ENCODE data around the gene GPR155. TPM values are rescaled to one million over a fixed set of nuclear protein-coding genes. Genes with fewer than 3 reads are reported as not detected.
A peak's percentile ranks its signal among the peaks of the same experiment; 100 is the strongest.

Gene GPR155
- total and polyA plus RNA-seq, 2 experiments from 2014 or later, result 1.2 to 1.3 TPM

- Histone ChIP-seq H4K20me1 (replicated peaks; ENCODE audit: insufficient read depth) (no peaks in the 10 kb centered on the region), H3K4me3 (peak within 1 kb of the TSS; percentile 66), H3K4me2 (peak within 1 kb of the TSS; percentile 80), H3K36me3 (ENCODE audit: insufficient read depth) (no peaks in the 10 kb centered on the region), H3K9me2 (ENCODE audit: insufficient read depth) (no peaks in the 10 kb centered on the region), H2AFZ (peak within 1 kb of the TSS; percentile 98), H3K4me1 (ENCODE audit: insufficient read depth) (peaks cover 6% of the 10 kb centered on the region; the same call in 1 of the 2 replicates), H3K27me3 (ENCODE audit: insufficient read depth) (no peaks in the 10 kb centered on the region), H3K79me2 (replicated peaks; ENCODE audit: insufficient read depth) (peaks cover 29% of the 10 kb centered on the region), H3K27ac (ENCODE audit: low read depth) (peak within 1 kb of the TSS; percentile 46), H3F3A (replicated peaks; ENCODE audit: low read depth) (no peaks in the 10 kb centered on the region)
- Mint-ChIP-seq H3K4me3 (peak within 1 kb of the TSS; percentile 99), H3K36me3 (ENCODE audit: low read depth) (no peaks in the 10 kb centered on the region), H3K27ac (peak within 1 kb of the TSS; percentile 93), H3K9me3 (no peaks in the 10 kb centered on the region), H3K4me1 (peaks cover 3% of the 10 kb centered on the region; the same call in 2 of the 3 replicates), H3K27me3 (ENCODE audit: insufficient read depth, low read depth, poor library complexity) (no peaks in the 10 kb centered on the region)
- TF ChIP-seq ZNF462 (CRISPR knock-in tag; IDR thresholded peaks at IDR 0.05) (no peak), CTCF (conservative IDR thresholded peaks at IDR 0.05; ENCODE audit: low read depth in 2 of 2) (no peak), CREB1 (CRISPR knock-in tag; IDR thresholded peaks at IDR 0.05; ENCODE audit: low read depth) (peak; percentile 85), NANOG (IDR thresholded peaks at IDR 0.05; ENCODE audit: borderline replicate concordance) (no peak), STAT1 (IDR thresholded peaks at IDR 0.05; ENCODE audit: unreplicated experiment) (no peak), POLR2AphosphoS5 (IDR thresholded peaks at IDR 0.05; ENCODE audit: low read depth) (peak; percentile 71), ETS1 (IDR thresholded peaks at IDR 0.05) (peak; percentile 75; the same call in 1 of the 2 replicates)
- peak; percentile 98 for ATAC-seq
- DNase-seq (ENCODE audit: low spot score), result peak; percentile 98
These were observed 91.4 kb downstream of the GPR155 start, which contains the start of gene SCRN3 for GRCh38 chr2:174395284-174395968. SCRN3 (plus strand) TSS chr2:174395730; CDS start chr2:174398284, 2,554 bp downstream.
